Uterus (tissue), 2 donors: Measurements from ENCODE around the gene TMEM273.

Source experiments
- POLR2A ChIP-seq, 2 donors: fragments of 450-650 bp; IDR thresholded peaks; one replicate each; pipeline ENCODE4 v1.6.1; 2016; ENCODE audit warnings: antibody characterized with exemption in 2 of 2, mild to moderate bottlenecking in 1 of 2, moderate library complexity in 1 of 2
- TF ChIP-seq, protein P1 (sequence below), 4 experiments: fragments of 200-600 bp in 2 of 4; fragments of 450-650 bp in 2 of 4; sonication (generic) in 2 of 4; IDR thresholded peaks; one replicate each; pipeline ENCODE4 v1.5.1; 2016 to 2019; ENCODE audit warnings: antibody characterized with exemption in 4 of 4, mild to moderate bottlenecking in 2 of 4, moderate library complexity in 1 of 4

DNA sequence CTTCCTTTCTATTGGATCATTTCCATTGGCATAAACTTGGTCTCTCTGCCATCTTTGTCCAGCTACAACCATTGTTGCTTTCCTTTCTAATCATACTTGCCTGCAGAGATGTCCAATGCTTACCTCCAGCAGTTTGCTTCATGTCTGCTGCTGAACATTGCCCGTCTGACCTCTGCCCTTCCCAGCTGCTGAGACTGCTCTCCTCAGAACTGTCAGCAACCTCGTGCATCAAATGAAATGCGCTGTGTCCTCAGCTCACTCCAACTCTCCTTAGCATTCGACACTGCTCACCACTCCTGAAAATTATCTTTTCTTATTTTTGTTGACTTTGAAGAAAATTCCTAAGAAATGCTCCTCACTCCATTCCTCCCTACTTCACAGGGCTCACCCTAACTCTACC is 59.3 kb downstream of the TMEM273 start:
- TF ChIP-seq, protein P1, sequence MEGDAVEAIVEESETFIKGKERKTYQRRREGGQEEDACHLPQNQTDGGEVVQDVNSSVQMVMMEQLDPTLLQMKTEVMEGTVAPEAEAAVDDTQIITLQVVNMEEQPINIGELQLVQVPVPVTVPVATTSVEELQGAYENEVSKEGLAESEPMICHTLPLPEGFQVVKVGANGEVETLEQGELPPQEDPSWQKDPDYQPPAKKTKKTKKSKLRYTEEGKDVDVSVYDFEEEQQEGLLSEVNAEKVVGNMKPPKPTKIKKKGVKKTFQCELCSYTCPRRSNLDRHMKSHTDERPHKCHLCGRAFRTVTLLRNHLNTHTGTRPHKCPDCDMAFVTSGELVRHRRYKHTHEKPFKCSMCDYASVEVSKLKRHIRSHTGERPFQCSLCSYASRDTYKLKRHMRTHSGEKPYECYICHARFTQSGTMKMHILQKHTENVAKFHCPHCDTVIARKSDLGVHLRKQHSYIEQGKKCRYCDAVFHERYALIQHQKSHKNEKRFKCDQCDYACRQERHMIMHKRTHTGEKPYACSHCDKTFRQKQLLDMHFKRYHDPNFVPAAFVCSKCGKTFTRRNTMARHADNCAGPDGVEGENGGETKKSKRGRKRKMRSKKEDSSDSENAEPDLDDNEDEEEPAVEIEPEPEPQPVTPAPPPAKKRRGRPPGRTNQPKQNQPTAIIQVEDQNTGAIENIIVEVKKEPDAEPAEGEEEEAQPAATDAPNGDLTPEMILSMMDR (IDR thresholded peaks at IDR 0.05): no peak
- TF ChIP-seq POLR2A (IDR thresholded peaks at IDR 0.05): no peak
